Measurements from ENCODE around the gene OCLN. TPM values are rescaled to one million over a fixed set of nuclear protein-coding genes. Genes with fewer than 3 reads are reported as not detected.

Gene OCLN
- total RNA-seq, 6 donors from 2014 or later: 66.4 to 277 (median 109) TPM

- TF ChIP-seq POLR2AphosphoS5 (IDR thresholded peaks at IDR 0.05): no peak
- no peak overlapping the region for H3K27ac ChIP-seq
- WGBS, 2 donors: 53 to 62% methylated on average over 7 of the region's 7 CpGs
Measured at GRCh38 chr5:69484891-69485290, 7.7 kb upstream of the OCLN start.

GRCh38 chr5:69485471-69485870 is 7.1 kb upstream of the OCLN start:
- WGBS, 2 donors: 50 to 55% methylated on average over 1 of the region's 1 CpG

More at GRCh38 chr5:69484891-69485290, 7.7 kb upstream of the OCLN start:
- DNase-seq (no peak), ATAC-seq (ENCODE audit: low FRiP score in 2 of 2) (no peak)
- H3K36me3 ChIP-seq: no peaks in the 10 kb centered on the region
- peaks cover 0 to 9% (median 2%) of the 10 kb centered on the region in 4 donors for H3K4me1 ChIP-seq
- H3K4me3 ChIP-seq: no peak overlapping the region
- H3K9me3 ChIP-seq: no peaks in the 10 kb centered on the region
- H3K27me3 ChIP-seq: no peaks in the 10 kb centered on the region

DNA sequence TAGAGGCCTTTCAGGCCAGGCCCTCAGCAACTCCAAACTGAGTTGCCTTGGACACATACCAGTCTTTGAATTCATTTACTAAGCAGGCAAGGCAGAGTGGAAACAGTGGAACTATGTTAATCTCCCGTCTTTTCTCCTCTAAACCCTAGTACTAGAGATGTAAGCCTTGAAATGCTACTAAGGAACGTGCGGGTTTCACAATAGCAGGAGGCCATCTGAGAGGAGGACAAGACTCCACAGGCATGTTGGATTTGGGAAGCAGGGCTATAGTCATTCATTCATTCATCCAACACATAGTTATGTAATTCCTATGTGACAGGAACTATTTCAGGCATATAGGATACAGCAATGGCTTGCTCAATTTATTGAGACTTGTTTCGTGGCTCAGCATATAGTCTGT is 3.3 kb upstream of the OCLN start:
- no peak for TF ChIP-seq POLR2A (IDR thresholded peaks at IDR 0.05)
- TF ChIP-seq POLR2AphosphoS5 (IDR thresholded peaks at IDR 0.05): no peak
- TF ChIP-seq EP300 (IDR thresholded peaks at IDR 0.05): no peak
- TF ChIP-seq CTCF (IDR thresholded peaks at IDR 0.05): no peak
- ATAC-seq (ENCODE audit: low FRiP score in 2 of 2): no peak
- H3K4me3 ChIP-seq: no peak overlapping the region
- DNase-seq: no peak
- peaks cover 0 to 8% (median 2%) of the 10 kb centered on the region in 4 donors for H3K27me3 ChIP-seq
- no peaks in the 10 kb centered on the region for H3K36me3 ChIP-seq
- 79 to 88% methylated on average over 4 of the region's 4 CpGs for whole genome bisulfite sequencing, 2 donors
- H3K27ac ChIP-seq: no peak overlapping the region
- no peaks in the 10 kb centered on the region for H3K9me3 ChIP-seq
- H3K4me1 ChIP-seq: peaks cover 4 to 34% (median 18%) of the 10 kb centered on the region in 4 donors

More at GRCh38 chr5:69485471-69485870, 7.1 kb upstream of the OCLN start:
- no peak for TF ChIP-seq POLR2AphosphoS5 (IDR thresholded peaks at IDR 0.05)
- TF ChIP-seq POLR2A (IDR thresholded peaks at IDR 0.05): no peak
- DNase-seq: no peak
- Histone ChIP-seq H3K27ac (peak overlapping the region in 1 of 4 donors; percentile 45), H3K4me3 (no peak overlapping the region), H3K27me3 (no peaks in the 10 kb centered on the region), H3K9me3 (no peaks in the 10 kb centered on the region), H3K4me1 (peaks cover 0 to 9% (median 2%) of the 10 kb centered on the region in 4 donors), H3K36me3 (no peaks in the 10 kb centered on the region)
- ATAC-seq (ENCODE audit: low FRiP score in 2 of 2): no peak

DNA sequence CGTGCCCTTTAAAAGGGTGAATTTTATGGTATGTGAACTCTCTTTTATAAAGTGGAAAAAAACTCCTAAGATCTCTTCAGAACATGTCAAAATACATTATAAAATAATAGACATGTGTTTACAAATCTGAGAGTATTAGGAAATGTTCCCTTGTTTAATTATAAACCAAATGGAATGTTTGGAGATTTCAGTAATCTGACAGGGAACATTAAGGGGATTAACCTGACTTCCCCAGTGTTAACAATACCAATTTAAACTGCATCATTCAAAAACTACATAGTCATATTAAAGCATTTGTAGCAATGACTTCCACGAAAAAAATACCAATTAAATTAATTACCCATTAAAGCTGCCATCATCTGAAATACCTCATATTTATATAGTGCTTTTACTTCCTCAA is 1.6 kb upstream of the OCLN start:
- no peak for TF ChIP-seq CTCF (IDR thresholded peaks at IDR 0.05)
- TF ChIP-seq POLR2A (IDR thresholded peaks at IDR 0.05): no peak
- no peak for TF ChIP-seq POLR2AphosphoS5 (IDR thresholded peaks at IDR 0.05)
- peaks cover 0 to 8% (median 2%) of the 10 kb centered on the region in 4 donors for H3K27me3 ChIP-seq
- H3K36me3 ChIP-seq: no peaks in the 10 kb centered on the region
- no peak for ATAC-seq (ENCODE audit: low FRiP score in 2 of 2)
- H3K4me3 ChIP-seq: peak overlapping the region in 1 of 4 donors; percentile 93
- 52 to 58% methylated on average over 2 of the region's 2 CpGs for WGBS, 2 donors
- no peaks in the 10 kb centered on the region for H3K9me3 ChIP-seq
- peak overlapping the region in 3 of 4 donors; percentile 90 to 96 (median 91) for H3K27ac ChIP-seq
- peaks cover 4 to 47% (median 21%) of the 10 kb centered on the region in 4 donors for H3K4me1 ChIP-seq
- no peak for DNase-seq

DNA sequence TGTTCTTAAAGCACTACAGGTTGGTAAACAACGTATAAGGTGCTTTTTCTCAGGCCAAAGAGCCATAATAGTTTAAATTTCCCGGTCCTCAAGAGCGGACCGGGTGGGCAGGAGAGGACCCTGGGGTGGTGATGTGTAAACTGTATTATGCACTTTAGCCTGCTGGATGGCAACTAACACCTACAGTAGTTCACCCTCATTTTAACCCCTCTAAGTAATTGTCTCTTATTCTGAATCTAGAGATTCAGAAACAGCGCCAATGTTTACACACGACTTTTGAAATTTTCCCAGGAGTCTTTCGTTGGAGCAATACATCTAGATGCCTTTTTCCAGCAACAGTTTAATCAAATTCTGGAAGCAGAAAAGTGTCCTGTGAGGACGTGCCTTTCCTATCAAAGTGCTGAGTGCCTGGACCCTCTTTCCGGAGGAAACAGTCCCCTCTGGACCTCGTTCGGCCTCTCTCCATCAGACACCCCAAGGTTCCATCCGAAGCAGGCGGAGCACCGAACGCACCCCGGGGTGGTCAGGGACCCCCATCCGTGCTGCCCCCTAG is 676 bp upstream of the OCLN start:
- H3K4me3 ChIP-seq: peak overlapping the region; percentile 54 to 93 (median 70)
- H3K4me1 ChIP-seq: peaks cover 8 to 53% (median 24%) of the 10 kb centered on the region in 4 donors
- TF ChIP-seq CTCF (IDR thresholded peaks at IDR 0.05) (no peak), POLR2AphosphoS5 (IDR thresholded peaks at IDR 0.05) (no peak), POLR2A (IDR thresholded peaks at IDR 0.05) (no peak), EP300 (IDR thresholded peaks at IDR 0.05) (no peak)
- H3K9me3 ChIP-seq: no peaks in the 10 kb centered on the region
- H3K27ac ChIP-seq: peak overlapping the region; percentile 90 to 96 (median 92)
- no peak for DNase-seq
- WGBS, 2 donors: 13 to 16% methylated on average over 14 to 17 of the region's 17 CpGs
- H3K27me3 ChIP-seq: peaks cover 0 to 8% (median 2%) of the 10 kb centered on the region in 4 donors
- H3K36me3 ChIP-seq: no peaks in the 10 kb centered on the region
- ATAC-seq (ENCODE audit: low FRiP score in 2 of 2): no peak

DNA sequence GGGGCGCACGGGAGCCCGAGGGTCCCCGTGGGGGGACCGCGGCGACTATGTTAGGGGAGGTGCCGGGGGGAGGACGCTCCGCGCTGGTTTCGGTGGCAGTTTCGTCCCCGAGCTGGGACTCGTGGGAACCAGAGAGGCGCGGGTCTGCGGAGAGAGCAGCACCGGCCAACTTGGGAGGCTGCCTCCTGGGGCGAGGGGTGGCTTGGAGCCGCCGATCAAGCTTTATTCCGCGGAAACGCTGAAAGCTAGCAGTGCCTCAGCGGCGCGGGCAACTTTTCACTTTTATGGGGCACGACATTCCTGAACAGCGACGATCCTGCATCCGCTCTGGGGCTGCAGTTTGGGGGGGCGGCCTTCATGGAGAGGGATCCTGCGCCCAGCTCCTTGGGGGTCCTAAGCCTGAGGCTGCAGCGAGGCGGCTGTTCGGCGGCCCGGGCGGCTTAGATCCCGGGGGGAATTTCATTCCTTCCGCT is 369 bp downstream of the OCLN start:
- H3K4me1 ChIP-seq: peaks cover 12 to 60% (median 26%) of the 10 kb centered on the region in 4 donors
- peaks cover 0 to 8% (median 2%) of the 10 kb centered on the region in 4 donors for H3K27me3 ChIP-seq
- TF ChIP-seq EP300 (IDR thresholded peaks at IDR 0.05) (no peak), CTCF (IDR thresholded peaks at IDR 0.05) (no peak), POLR2A (IDR thresholded peaks at IDR 0.05) (peak in 1 of 4 donors; percentile 40)
- ATAC-seq (ENCODE audit: low FRiP score in 2 of 2) (peak; percentile 43 to 45), DNase-seq (no peak)
- no peaks in the 10 kb centered on the region for H3K9me3 ChIP-seq
- 0 to 3% methylated on average over 5 to 27 of the region's 42 CpGs for WGBS, 2 donors
- peak overlapping the region; percentile 54 to 93 (median 70) for H3K4me3 ChIP-seq
- no peaks in the 10 kb centered on the region for H3K36me3 ChIP-seq
- peak overlapping the region; percentile 90 to 96 (median 92) for H3K27ac ChIP-seq
